Right renal cortex interstitium (tissue), 3 donors: ENCODE data around the gene STK32C. TPM values are rescaled to one million over a fixed set of nuclear protein-coding genes. Genes with fewer than 3 reads are reported as not detected.
"Not testable (repeated sequence)": the region's sequence is repeated elsewhere in the genome, so short reads cannot be mapped to it uniquely, and the experiment has no call there.

Source experiments
- DNase-seq, 3 donors: peaks; one replicate each; pipeline ENCODE4 v3.0.0-alpha.2; 2013; ENCODE audit warnings: low read depth in 3 of 3, low spot score in 2 of 3
- polyA plus RNA-seq, 3 donors: library from polyadenylated mRNA; unstranded; fragments of 120-200 nt; gene quantifications; one replicate each; pipeline ENCODE4 v1.2.1, GENCODE V29; 2013; ENCODE audit not compliant: insufficient read length in 3 of 3

Gene STK32C
- polyA plus RNA-seq = 10 to 100 TPM; 11.3 to 13.5 (median 11.7) TPM

- DNase-seq = peak in 2 of 3 donors; percentile 70 to 81
These were observed at the start of gene STK32C for GRCh38 chr10:132307823-132308586. Gene STK32C (minus strand): TSS chr10:132307950. CDS start chr10:132307833, 117 bp downstream.

- DNase-seq = no peak
These were observed 49.0 kb upstream of the STK32C start for GRCh38 chr10:132356621-132357195.

- DNase-seq = no peak
These were observed 48.0 kb upstream of the STK32C start for GRCh38 chr10:132355754-132356153.

- DNase-seq = no peak
These were observed 47.5 kb upstream of the STK32C start for GRCh38 chr10:132355297-132355696.

GRCh38 chr10:132354356-132355094 is 46.8 kb upstream of the STK32C start:
- DNase-seq = no peak

GRCh38 chr10:132353456-132354355 is 46.0 kb upstream of the STK32C start:
- no peak for DNase-seq

GRCh38 chr10:132352462-132353308 is 44.9 kb upstream of the STK32C start:
- DNase-seq = not testable (repeated sequence)

GRCh38 chr10:132351611-132352010 is 43.9 kb upstream of the STK32C start:
- no peak for DNase-seq

GRCh38 chr10:132350946-132351345 is 43.2 kb upstream of the STK32C start:
- no peak for DNase-seq

GRCh38 chr10:132350391-132350790 is 42.6 kb upstream of the STK32C start:
- DNase-seq = no peak

GRCh38 chr10:132349766-132350165 is 42.0 kb upstream of the STK32C start:
- no peak for DNase-seq

- no peak for DNase-seq
These were observed 40.1 kb upstream of the STK32C start for GRCh38 chr10:132347931-132348267.

GRCh38 chr10:132347211-132347930 is 39.6 kb upstream of the STK32C start:
- DNase-seq = no peak

- no peak for DNase-seq
These were observed 39.1 kb upstream of the STK32C start for GRCh38 chr10:132346806-132347205.

GRCh38 chr10:132345345-132345744 is 37.6 kb upstream of the STK32C start:
- DNase-seq = no peak

- no peak for DNase-seq
These were observed 36.6 kb upstream of the STK32C start for GRCh38 chr10:132344386-132344785.

GRCh38 chr10:132342553-132342952 is 34.8 kb upstream of the STK32C start:
- no peak for DNase-seq

- no peak for DNase-seq
These were observed 34.0 kb upstream of the STK32C start for GRCh38 chr10:132341781-132342180.

- no peak for DNase-seq
These were observed 33.3 kb upstream of the STK32C start for GRCh38 chr10:132341017-132341416.
